Aorta (tissue), 5 donors: ENCODE data around the gene ARHGEF38. TPM values are rescaled to one million over a fixed set of nuclear protein-coding genes. Genes with fewer than 3 reads are reported as not detected.
"Not testable (repeated sequence)": the region's sequence is repeated elsewhere in the genome, so short reads cannot be mapped to it uniquely, and the experiment has no call there.

Experiments
- ATAC-seq: fragments of 200-7000 bp; cut with Tn5 transposase; one replicate; pipeline ENCODE4 v1.9.1; 2022; ENCODE audit warnings: moderate library complexity; ENCODE audit not compliant: low FRiP score
- DNase-seq, 2 donors: peaks; one replicate each; pipeline ENCODE4 v3.0.0-alpha.2; 2020
- H3K27ac ChIP-seq, 2 donors: one replicate each; pipeline ENCODE4 v1.5.1; 2013; ENCODE audit warnings: low read length in 2 of 2, mild to moderate bottlenecking in 2 of 2, moderate library complexity in 2 of 2, control low read depth in 1 of 2, inconsistent platforms in 1 of 2, low read depth in 1 of 2
- H3K27me3 ChIP-seq, 2 donors: one replicate each; pipeline ENCODE4 v1.6.1; 2013; ENCODE audit warnings: control low read depth in 1 of 2, low read length in 1 of 2, mild to moderate bottlenecking in 1 of 2, moderate library complexity in 1 of 2; ENCODE audit not compliant: insufficient read depth in 2 of 2, control insufficient read depth in 1 of 2
- H3K36me3 ChIP-seq, 2 donors: one replicate each; pipeline ENCODE4 v1.6.1; 2013; ENCODE audit warnings: control low read depth in 1 of 2, low read length in 1 of 2, mild to moderate bottlenecking in 1 of 2; ENCODE audit not compliant: insufficient read depth in 2 of 2, control insufficient read depth in 1 of 2
- H3K4me1 ChIP-seq, 2 donors: one replicate each; pipeline ENCODE4 v1.6.1; 2013; ENCODE audit warnings: low read length in 2 of 2, control low read depth in 1 of 2, mild to moderate bottlenecking in 1 of 2, moderate library complexity in 1 of 2; ENCODE audit not compliant: insufficient read depth in 2 of 2, control insufficient read depth in 1 of 2
- H3K4me3 ChIP-seq, 2 donors: one replicate each; pipeline ENCODE4 v1.5.1; 2013; ENCODE audit warnings: low read length in 2 of 2, control low read depth in 1 of 2, mild to moderate bottlenecking in 1 of 2
- H3K9me3 ChIP-seq: one replicate; pipeline ENCODE4 v1.6.1; 2013; ENCODE audit warnings: mild to moderate bottlenecking, low read length; ENCODE audit not compliant: control insufficient read depth
- WGBS, 2 donors: extraction: QIAGEN DNeasy Blood & Tissue Kit; methylation state at CpG; one replicate each; pipeline ENCODE4 v1.1.7; 2013; 5-methylcytosine and 5-hydroxymethylcytosine counted together
- intact Hi-C, 2 donors: fragments of 100-400 bp; cut with DNase I; formaldehyde crosslinking; loops; one replicate each; pipeline versions ENCODE4 v1.14.2 to v1.15.0; 2022
- polyA plus RNA-seq, 2 donors: library from polyadenylated mRNA; stranded (reverse); fragments of 200-250 nt; gene quantifications; one replicate each; pipeline ENCODE4 v1.2.3, GENCODE V29; 2013
- total RNA-seq, 2 donors: library from RNA; stranded (reverse); fragmentation: NEBNext Ultra II Directional; extraction: Animal tissue kit (Norgen Biotek cat#: 25700); gene quantifications; one replicate each; pipeline ENCODE4 v1.2.1, GENCODE V29; 2021
- donor health status: healthy with polysubstance abuse.
- donor health status: Bipolar disorder and iron deficiency.
- donor health status: DM: no; HTN: no; CAD: no.
- donor health status: DM: no; HTN: no; CAD: no.
- donor health status: DM: yes; HTN: yes; CAD: no.

ARHGEF38 gene
- total and polyA plus RNA-seq, 4 donors = 0.75 TPM; not detected in 3

- WGBS, 2 donors = 28 to 33% methylated on average over 2 of the region's 2 CpGs
- intact Hi-C loops = no loop called here
- no peak for DNase-seq
- no peak for ATAC-seq
- no peak overlapping the region for H3K27ac ChIP-seq
- H3K9me3 ChIP-seq = peaks cover 1% of the 10 kb centered on the region
- H3K4me1 ChIP-seq = no peaks in the 10 kb centered on the region
- no peak overlapping the region for H3K4me3 ChIP-seq
- no peaks in the 10 kb centered on the region for H3K36me3 ChIP-seq
- no peaks in the 10 kb centered on the region for H3K27me3 ChIP-seq
These were observed 55.5 kb downstream of the ARHGEF38 start for GRCh38 chr4:105607876-105608275.

- ATAC-seq, H3K4me1 ChIP-seq, H3K4me3 ChIP-seq, DNase-seq, H3K36me3 ChIP-seq, H3K9me3 ChIP-seq, H3K27me3 ChIP-seq, intact Hi-C loops, H3K27ac ChIP-seq: not testable (repeated sequence)
- 92 to 95% methylated on average over 5 of the region's 5 CpGs for WGBS, 2 donors
These were observed 57.4 kb downstream of the ARHGEF38 start for GRCh38 chr4:105609819-105610218.

GRCh38 chr4:105613306-105613705 lies 60.9 kb downstream of the ARHGEF38 start:
- intact Hi-C loops = no loop called here
- H3K36me3 ChIP-seq = no peaks in the 10 kb centered on the region
- DNase-seq = no peak
- no peak for ATAC-seq
- H3K4me3 ChIP-seq = no peak overlapping the region
- H3K9me3 ChIP-seq = no peaks in the 10 kb centered on the region
- no peaks in the 10 kb centered on the region for H3K27me3 ChIP-seq
- 35 to 47% methylated on average over 4 of the region's 4 CpGs for WGBS, 2 donors
- H3K27ac ChIP-seq = no peak overlapping the region
- no peaks in the 10 kb centered on the region for H3K4me1 ChIP-seq

- no peak overlapping the region for H3K4me3 ChIP-seq
- WGBS, 2 donors = 56 to 61% methylated on average over 5 of the region's 5 CpGs
- H3K36me3 ChIP-seq = no peaks in the 10 kb centered on the region
- no peaks in the 10 kb centered on the region for H3K9me3 ChIP-seq
- ATAC-seq = no peak
- intact Hi-C loops = no loop called here
- peak; percentile 82 for DNase-seq
- H3K27me3 ChIP-seq = no peaks in the 10 kb centered on the region
- no peaks in the 10 kb centered on the region for H3K4me1 ChIP-seq
- H3K27ac ChIP-seq = no peak overlapping the region
These were observed 66.9 kb downstream of the ARHGEF38 start for GRCh38 chr4:105619188-105619931.

- H3K27ac ChIP-seq = no peak overlapping the region
- no peak overlapping the region for H3K4me3 ChIP-seq
- H3K27me3 ChIP-seq = no peaks in the 10 kb centered on the region
- intact Hi-C loops = no loop called here
- ATAC-seq (no peak), DNase-seq (peak in 1 of 2 donors; percentile 46)
- no peaks in the 10 kb centered on the region for H3K9me3 ChIP-seq
- no peaks in the 10 kb centered on the region for H3K36me3 ChIP-seq
- no peaks in the 10 kb centered on the region for H3K4me1 ChIP-seq
- WGBS, 2 donors = 17 to 24% methylated on average over 1 of the region's 1 CpG
These were observed 68.4 kb downstream of the ARHGEF38 start for GRCh38 chr4:105620640-105621323.

- H3K36me3 ChIP-seq = no peaks in the 10 kb centered on the region
- H3K27ac ChIP-seq = no peak overlapping the region
- no peaks in the 10 kb centered on the region for H3K9me3 ChIP-seq
- DNase-seq (no peak), ATAC-seq (no peak)
- no peak overlapping the region for H3K4me3 ChIP-seq
- intact Hi-C loops = no loop called here
- H3K27me3 ChIP-seq = no peaks in the 10 kb centered on the region
- WGBS, 2 donors = 83 to 84% methylated on average over 4 of the region's 4 CpGs
- no peaks in the 10 kb centered on the region for H3K4me1 ChIP-seq
These were observed 69.8 kb downstream of the ARHGEF38 start for GRCh38 chr4:105622269-105622668.

GRCh38 chr4:105623099-105623498 lies 70.7 kb downstream of the ARHGEF38 start:
- Histone ChIP-seq H3K4me3 (no peak overlapping the region), H3K36me3 (no peaks in the 10 kb centered on the region), H3K9me3 (no peaks in the 10 kb centered on the region), H3K4me1 (no peaks in the 10 kb centered on the region), H3K27ac (no peak overlapping the region), H3K27me3 (no peaks in the 10 kb centered on the region)
- no peak for ATAC-seq
- DNase-seq = no peak
- intact Hi-C loops = no loop called here
- 90 to 92% methylated on average over 4 of the region's 4 CpGs for WGBS, 2 donors

GRCh38 chr4:105624530-105624929 lies 72.1 kb downstream of the ARHGEF38 start:
- DNase-seq (peak in 1 of 2 donors; percentile 52), ATAC-seq (no peak)
- Histone ChIP-seq H3K4me1 (no peaks in the 10 kb centered on the region), H3K9me3 (no peaks in the 10 kb centered on the region), H3K27ac (no peak overlapping the region), H3K27me3 (no peaks in the 10 kb centered on the region), H3K4me3 (no peak overlapping the region), H3K36me3 (no peaks in the 10 kb centered on the region)
- 50 to 59% methylated on average over 4 of the region's 4 CpGs for WGBS, 2 donors
- intact Hi-C loops = no loop called here

GRCh38 chr4:105625214-105625613 lies 72.8 kb downstream of the ARHGEF38 start:
- ATAC-seq (no peak), DNase-seq (no peak)
- H3K4me3 ChIP-seq = no peak overlapping the region
- 85 to 92% methylated on average over 1 of the region's 1 CpG for WGBS, 2 donors
- H3K4me1 ChIP-seq = no peaks in the 10 kb centered on the region
- no peaks in the 10 kb centered on the region for H3K36me3 ChIP-seq
- intact Hi-C loops = no loop called here
- H3K27ac ChIP-seq = no peak overlapping the region
- no peaks in the 10 kb centered on the region for H3K27me3 ChIP-seq
- H3K9me3 ChIP-seq = no peaks in the 10 kb centered on the region
